GM12873 (cell line): ENCODE measurements around the gene HSF4.

Source experiments
- CTCF ChIP-seq: IDR thresholded peaks from 2 replicates; pipeline ENCODE4 v1.5.1; 2012; ENCODE audit warnings: low read depth, mild to moderate bottlenecking, moderate library complexity, low read length, control low read depth; ENCODE audit not compliant: insufficient read depth; ENCODE audit errors: missing control alignments

HSF4 gene

GRCh38 chr16:67195676-67196075, 31.1 kb downstream of the HSF4 start:
- no peak for TF ChIP-seq CTCF

GRCh38 chr16:67196881-67197280, 32.3 kb downstream of the HSF4 start:
- no peak for TF ChIP-seq CTCF

GRCh38 chr16:67197704-67198103, 33.2 kb downstream of the HSF4 start:
- no peak for TF ChIP-seq CTCF

GRCh38 chr16:67198238-67198734, 33.7 kb downstream of the HSF4 start:
- TF ChIP-seq CTCF, result peak; percentile 69

- peak; percentile 26 for TF ChIP-seq CTCF
Observed at GRCh38 chr16:67199011-67199807, 34.7 kb downstream of the HSF4 start, which contains the start of gene ELMO3. Gene ELMO3, plus strand, starts transcription at chr16:67199131. Its CDS starts 196 bp downstream, at chr16:67199327.

- TF ChIP-seq CTCF, result no peak
Observed at GRCh38 chr16:67199808-67200198, 35.3 kb downstream of the HSF4 start.

GRCh38 chr16:67200491-67200890, 35.9 kb downstream of the HSF4 start:
- no peak for TF ChIP-seq CTCF
